Immature natural killer cell (primary cell): ENCODE measurements around the gene DUSP22. TPM values are rescaled to one million over a fixed set of nuclear protein-coding genes. Genes with fewer than 3 reads are reported as not detected.

Experiments
- DNase-seq, 3 donors: peaks; one replicate each; pipeline ENCODE4 v3.0.0; 2022; ENCODE audit warnings: mixed read lengths in 1 of 3
- H3K27ac Mint-ChIP-seq, 6 donors: one replicate each; pipeline ENCODE4 v1.8.0; 2020; ENCODE audit warnings: mixed read lengths in 6 of 6, mild to moderate bottlenecking in 5 of 6, inconsistent platforms in 4 of 6, moderate library complexity in 3 of 6
- H3K27me3 Mint-ChIP-seq, 3 donors: one replicate each; pipeline ENCODE4 v1.8.0; 2020 to 2021; ENCODE audit warnings: low read depth in 3 of 3, mild to moderate bottlenecking in 3 of 3, mixed read lengths in 3 of 3, moderate library complexity in 3 of 3, inconsistent platforms in 1 of 3
- H3K36me3 Mint-ChIP-seq, 3 donors: one replicate each; pipeline ENCODE4 v1.8.0; 2020; ENCODE audit warnings: mixed read lengths in 3 of 3, inconsistent platforms in 2 of 3, mild to moderate bottlenecking in 2 of 3
- H3K4me1 Mint-ChIP-seq, 2 donors: one replicate each; pipeline ENCODE4 v1.8.0; 2020; ENCODE audit warnings: inconsistent platforms in 2 of 2, mild to moderate bottlenecking in 2 of 2, mixed read lengths in 2 of 2, moderate library complexity in 1 of 2
- H3K4me3 Mint-ChIP-seq, 5 donors: one replicate each; pipeline ENCODE4 v1.8.0; 2020; ENCODE audit warnings: mild to moderate bottlenecking in 5 of 5, mixed read lengths in 5 of 5, inconsistent platforms in 3 of 5, moderate library complexity in 3 of 5
- H3K9me3 Mint-ChIP-seq, 6 donors: one replicate each; pipeline ENCODE4 v1.8.0; 2020; ENCODE audit warnings: mild to moderate bottlenecking in 6 of 6, mixed read lengths in 6 of 6, inconsistent platforms in 4 of 6, moderate library complexity in 3 of 6
- polyA plus RNA-seq, 3 donors: library from polyadenylated mRNA; unstranded; fragments of 300-500 nt; fragmentation: Illumina TruSeq; gene quantifications; one replicate each; pipeline ENCODE4 v1.2.3, GENCODE V29; 2021

The DUSP22 gene
- polyA plus RNA-seq, 3 donors from 2014 or later, result 55.0 to 80.1 (median 65.3) TPM

DNA sequence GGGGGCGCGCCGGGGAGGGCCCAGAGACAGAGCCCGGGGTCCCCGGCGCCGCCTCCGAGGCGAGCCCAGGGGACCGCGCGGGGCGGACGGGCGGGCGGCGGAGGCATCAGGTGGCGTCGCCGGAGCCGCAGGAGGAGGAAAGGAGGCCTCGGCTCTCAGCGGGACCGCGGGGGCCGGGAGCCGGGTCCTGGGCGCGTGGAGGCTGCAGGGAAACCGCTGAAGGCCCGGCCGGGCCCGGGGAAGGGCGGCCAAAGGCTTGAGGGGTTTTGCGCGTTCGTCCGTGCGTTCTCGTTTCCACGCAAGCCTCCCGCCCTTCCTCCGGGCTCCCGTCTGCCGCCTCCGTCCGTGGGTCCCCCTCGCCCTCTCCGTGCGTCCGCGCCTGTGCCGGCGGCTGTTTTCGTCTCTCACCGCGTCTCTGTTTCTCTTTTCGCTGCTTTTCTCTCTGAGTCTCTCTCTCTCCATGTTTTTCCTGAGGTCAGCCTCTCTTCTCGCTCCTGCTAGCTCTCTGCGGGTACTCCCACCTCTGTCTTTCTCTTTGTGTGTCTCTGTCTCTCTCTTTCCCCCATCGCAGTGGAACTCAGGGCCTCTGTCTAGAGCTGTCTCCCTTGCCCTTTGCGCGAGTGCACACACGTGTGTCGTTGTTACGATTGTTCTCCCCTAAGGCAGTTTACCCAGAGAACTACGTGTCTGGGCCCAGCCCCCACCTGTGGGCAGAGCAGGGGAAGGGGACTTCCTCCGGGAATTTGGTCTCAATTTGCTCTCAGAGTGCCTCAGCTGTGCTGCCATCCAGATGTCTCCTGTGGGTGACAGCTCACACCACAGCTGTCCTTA is 101.3 kb downstream of the DUSP22 start:
- DNase-seq, result peak in 2 of 3 donors; percentile 16 to 18
- peaks cover 0 to 18% (median 7%) of the 10 kb centered on the region in 3 donors for H3K36me3 Mint-ChIP-seq

DNA sequence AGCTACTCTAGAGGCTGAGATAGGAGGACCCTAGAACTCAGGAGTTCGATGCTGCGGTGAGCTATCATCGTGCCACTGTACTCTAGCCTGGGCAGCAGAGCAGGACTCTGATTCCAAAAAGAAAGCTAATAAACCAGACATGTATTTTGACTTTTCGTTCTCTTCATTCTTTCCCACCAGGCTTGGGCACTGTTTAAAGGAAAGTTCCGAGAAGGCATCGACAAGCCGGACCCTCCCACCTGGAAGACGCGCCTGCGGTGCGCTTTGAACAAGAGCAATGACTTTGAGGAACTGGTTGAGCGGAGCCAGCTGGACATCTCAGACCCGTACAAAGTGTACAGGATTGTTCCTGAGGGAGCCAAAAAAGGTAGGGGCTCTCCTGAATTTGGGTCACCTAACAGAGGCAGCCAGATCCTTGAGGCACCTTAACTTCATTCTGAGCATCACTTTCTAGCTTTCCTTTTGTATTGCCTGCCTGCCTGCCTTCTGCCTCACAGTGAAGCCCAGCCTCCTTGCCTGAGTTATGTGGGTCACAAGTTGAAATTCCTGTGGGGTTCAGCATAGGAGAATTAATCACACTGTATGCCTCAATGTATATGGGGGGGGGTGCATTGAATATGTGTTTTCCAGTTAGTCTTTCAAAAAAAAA is 102.5 kb downstream of the DUSP22 start:
- DNase-seq, result no peak
- no peaks in the 10 kb centered on the region for H3K9me3 Mint-ChIP-seq
- peaks cover 12 to 21% (median 15%) of the 10 kb centered on the region in 3 donors for H3K27me3 Mint-ChIP-seq
- peak overlapping the region in 4 of 5 donors; percentile 8 to 57 (median 40) for H3K4me3 Mint-ChIP-seq
- peaks cover 21 to 23% of the 10 kb centered on the region in 2 donors for H3K4me1 Mint-ChIP-seq
- H3K36me3 Mint-ChIP-seq, result peaks cover 0 to 21% (median 7%) of the 10 kb centered on the region in 3 donors
- peak overlapping the region in 2 of 6 donors; percentile 5 to 71 for H3K27ac Mint-ChIP-seq

More for the DNA sequence above, 101.3 kb downstream of the DUSP22 start:
- Mint-ChIP-seq H3K27ac (peak overlapping the region in 5 of 6 donors; percentile 29 to 84 (median 46)), H3K4me3 (peak overlapping the region; percentile 84 to 96 (median 92)), H3K9me3 (no peaks in the 10 kb centered on the region), H3K27me3 (peaks cover 12 to 22% (median 15%) of the 10 kb centered on the region in 3 donors), H3K4me1 (peaks cover 25 to 29% of the 10 kb centered on the region in 2 donors)

DNA sequence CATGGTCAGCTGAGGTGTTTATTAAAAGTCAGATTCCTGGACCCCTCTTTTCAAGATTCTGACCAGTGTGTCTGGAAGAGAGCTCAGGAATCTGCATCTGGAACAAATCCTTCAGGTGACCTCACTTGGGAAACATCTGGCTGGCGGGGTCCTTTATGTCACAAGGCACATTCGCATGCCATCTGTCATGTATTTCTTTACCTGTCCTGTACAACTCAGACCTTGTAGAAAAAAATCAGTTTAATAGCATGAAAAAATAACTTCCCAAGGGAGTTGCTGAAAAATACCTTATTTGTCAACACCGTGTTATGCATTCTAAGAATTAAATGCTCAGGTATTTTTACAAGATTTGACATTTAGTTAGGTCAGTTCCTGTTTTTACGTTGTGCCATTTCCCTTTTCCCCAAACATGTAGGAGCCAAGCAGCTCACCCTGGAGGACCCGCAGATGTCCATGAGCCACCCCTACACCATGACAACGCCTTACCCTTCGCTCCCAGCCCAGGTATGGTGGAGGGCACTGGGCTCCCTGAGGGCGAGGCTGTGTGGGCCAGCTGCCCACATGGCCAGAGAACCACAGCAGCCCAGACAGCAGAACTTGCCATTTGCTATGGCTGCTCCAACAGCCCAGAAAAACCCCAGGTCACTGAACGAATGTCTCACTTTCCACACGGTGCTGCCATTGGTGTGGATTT is 103.3 kb downstream of the DUSP22 start:
- Mint-ChIP-seq H3K4me1 (peaks cover 18 to 22% of the 10 kb centered on the region in 2 donors), H3K27ac (no peak overlapping the region), H3K9me3 (no peaks in the 10 kb centered on the region), H3K4me3 (no peak overlapping the region), H3K27me3 (peaks cover 12 to 19% (median 15%) of the 10 kb centered on the region in 3 donors), H3K36me3 (peaks cover 0 to 21% (median 7%) of the 10 kb centered on the region in 3 donors)
- DNase-seq, result no peak

DNA sequence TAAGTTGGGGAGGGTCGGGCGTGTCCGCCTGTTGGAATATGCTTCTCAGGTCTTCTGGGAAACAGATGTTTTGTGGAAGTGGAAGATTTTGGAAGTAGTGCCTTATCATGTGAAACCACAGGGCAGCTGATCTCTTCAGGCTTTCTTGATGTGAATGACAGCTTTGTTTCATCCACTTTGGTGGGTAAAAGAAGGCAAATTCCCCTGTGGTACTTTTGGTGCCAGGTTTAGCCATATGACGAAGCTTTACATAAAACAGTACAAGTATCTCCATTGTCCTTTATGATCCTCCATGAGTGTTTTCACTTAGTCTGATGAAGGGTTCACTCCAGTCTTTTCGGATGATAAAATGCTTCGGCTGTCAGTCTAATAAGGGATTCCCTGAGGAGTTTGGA is 103.8 kb downstream of the DUSP22 start:
- Mint-ChIP-seq H3K4me1 (peaks cover 14 to 16% of the 10 kb centered on the region in 2 donors), H3K27me3 (peaks cover 10 to 19% (median 12%) of the 10 kb centered on the region in 3 donors), H3K27ac (no peak overlapping the region), H3K4me3 (no peak overlapping the region), H3K36me3 (peaks cover 0 to 21% (median 7%) of the 10 kb centered on the region in 3 donors), H3K9me3 (no peaks in the 10 kb centered on the region)
- DNase-seq, result no peak

DNA sequence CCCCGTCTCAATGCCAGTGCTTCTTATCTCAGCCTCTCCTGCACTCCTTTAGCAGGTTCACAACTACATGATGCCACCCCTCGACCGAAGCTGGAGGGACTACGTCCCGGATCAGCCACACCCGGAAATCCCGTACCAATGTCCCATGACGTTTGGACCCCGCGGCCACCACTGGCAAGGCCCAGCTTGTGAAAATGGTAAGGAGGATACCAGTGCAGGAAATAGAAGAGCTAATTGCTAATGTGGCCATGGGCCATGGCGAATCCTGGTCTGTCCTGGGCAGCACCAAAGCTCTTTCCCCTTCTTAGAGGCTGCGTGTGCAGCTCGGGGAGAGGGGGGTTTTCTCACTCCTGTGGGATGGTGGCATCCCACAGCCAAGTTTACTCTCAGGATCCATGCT is 104.8 kb downstream of the DUSP22 start:
- Mint-ChIP-seq H3K9me3 (no peaks in the 10 kb centered on the region), H3K27me3 (peaks cover 7 to 17% (median 10%) of the 10 kb centered on the region in 3 donors), H3K36me3 (peaks cover 0 to 23% (median 10%) of the 10 kb centered on the region in 3 donors), H3K4me1 (peaks cover 9 to 11% of the 10 kb centered on the region in 2 donors), H3K4me3 (no peak overlapping the region), H3K27ac (peak overlapping the region in 1 of 6 donors; percentile 7)
- DNase-seq, result no peak

DNA sequence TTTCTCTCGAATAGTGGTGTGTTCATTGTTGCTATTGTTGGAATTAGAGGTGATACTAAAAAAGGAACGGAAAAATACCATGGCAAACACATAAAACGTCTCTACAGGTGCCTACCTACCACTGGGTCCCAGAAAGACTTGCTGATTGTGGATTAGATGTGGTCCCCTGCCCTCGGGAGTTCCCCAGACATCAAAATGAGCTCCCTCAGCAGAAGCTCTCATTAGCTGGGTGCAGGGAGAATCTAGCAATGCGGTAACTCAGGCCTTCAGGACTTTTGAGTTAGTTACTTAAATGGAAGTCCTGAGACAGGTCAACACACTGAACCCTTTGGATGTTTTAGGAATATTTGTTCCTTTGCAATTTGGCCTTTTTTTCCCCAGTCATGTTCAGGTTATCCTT is 105.3 kb downstream of the DUSP22 start:
- H3K4me3 Mint-ChIP-seq, result no peak overlapping the region
- H3K27ac Mint-ChIP-seq, result peak overlapping the region in 1 of 6 donors; percentile 7
- H3K4me1 Mint-ChIP-seq, result peaks cover 9% of the 10 kb centered on the region in 2 donors

DNA sequence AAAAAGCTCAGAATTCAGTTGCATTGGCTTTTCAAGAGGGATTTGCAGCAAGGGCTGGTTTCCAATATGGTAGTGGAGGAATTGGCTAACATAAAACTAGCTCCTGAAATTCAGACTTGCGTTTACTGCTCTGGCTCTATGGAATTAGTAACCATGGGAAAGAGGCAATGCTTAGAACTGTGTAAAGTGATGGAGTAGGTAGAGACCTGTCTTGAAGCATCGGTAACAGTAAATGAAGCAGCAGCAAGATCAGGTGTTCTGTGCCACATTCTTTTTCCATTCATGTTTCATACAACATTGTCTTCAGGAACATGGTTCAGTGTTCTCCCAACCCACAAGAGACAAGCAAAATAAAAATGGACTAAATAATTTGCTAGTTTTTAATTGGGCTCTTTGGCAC is 105.8 kb downstream of the DUSP22 start:
- peaks cover 4 to 10% (median 9%) of the 10 kb centered on the region in 3 donors for H3K27me3 Mint-ChIP-seq
- no peaks in the 10 kb centered on the region for H3K9me3 Mint-ChIP-seq
- peaks cover 4 to 25% (median 14%) of the 10 kb centered on the region in 3 donors for H3K36me3 Mint-ChIP-seq
- no peak overlapping the region for H3K4me3 Mint-ChIP-seq
- no peak for DNase-seq
- H3K4me1 Mint-ChIP-seq, result peaks cover 8 to 9% of the 10 kb centered on the region in 2 donors
- H3K27ac Mint-ChIP-seq, result no peak overlapping the region

More for the DNA sequence above, 105.3 kb downstream of the DUSP22 start:
- DNase-seq, result no peak
- H3K27me3 Mint-ChIP-seq, result peaks cover 5 to 14% (median 9%) of the 10 kb centered on the region in 3 donors
- H3K36me3 Mint-ChIP-seq, result peaks cover 3 to 25% (median 14%) of the 10 kb centered on the region in 3 donors
- H3K9me3 Mint-ChIP-seq, result no peaks in the 10 kb centered on the region

DNA sequence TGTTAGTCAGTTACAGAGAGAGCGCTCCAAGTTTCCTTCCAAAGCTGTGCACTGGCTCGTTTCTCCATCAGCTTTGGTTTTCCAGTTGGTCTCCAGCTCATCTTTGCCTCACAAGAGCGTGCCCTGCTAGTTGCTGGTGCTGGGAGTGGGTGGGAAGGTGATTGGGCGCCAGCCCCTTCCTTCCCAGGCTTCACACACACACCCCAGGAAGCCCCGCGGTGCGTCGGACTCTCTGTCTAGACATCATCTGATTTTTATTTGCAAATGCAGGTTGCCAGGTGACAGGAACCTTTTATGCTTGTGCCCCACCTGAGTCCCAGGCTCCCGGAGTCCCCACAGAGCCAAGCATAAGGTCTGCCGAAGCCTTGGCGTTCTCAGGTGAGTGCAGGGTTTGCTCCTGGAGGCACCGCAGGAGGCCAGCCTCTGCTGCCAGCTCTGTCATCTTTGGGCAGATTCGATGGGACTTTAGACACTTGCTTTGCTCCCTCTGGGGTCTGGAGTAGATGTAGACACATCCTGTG is 106.3 kb downstream of the DUSP22 start:
- no peak overlapping the region for H3K27ac Mint-ChIP-seq

DNA sequence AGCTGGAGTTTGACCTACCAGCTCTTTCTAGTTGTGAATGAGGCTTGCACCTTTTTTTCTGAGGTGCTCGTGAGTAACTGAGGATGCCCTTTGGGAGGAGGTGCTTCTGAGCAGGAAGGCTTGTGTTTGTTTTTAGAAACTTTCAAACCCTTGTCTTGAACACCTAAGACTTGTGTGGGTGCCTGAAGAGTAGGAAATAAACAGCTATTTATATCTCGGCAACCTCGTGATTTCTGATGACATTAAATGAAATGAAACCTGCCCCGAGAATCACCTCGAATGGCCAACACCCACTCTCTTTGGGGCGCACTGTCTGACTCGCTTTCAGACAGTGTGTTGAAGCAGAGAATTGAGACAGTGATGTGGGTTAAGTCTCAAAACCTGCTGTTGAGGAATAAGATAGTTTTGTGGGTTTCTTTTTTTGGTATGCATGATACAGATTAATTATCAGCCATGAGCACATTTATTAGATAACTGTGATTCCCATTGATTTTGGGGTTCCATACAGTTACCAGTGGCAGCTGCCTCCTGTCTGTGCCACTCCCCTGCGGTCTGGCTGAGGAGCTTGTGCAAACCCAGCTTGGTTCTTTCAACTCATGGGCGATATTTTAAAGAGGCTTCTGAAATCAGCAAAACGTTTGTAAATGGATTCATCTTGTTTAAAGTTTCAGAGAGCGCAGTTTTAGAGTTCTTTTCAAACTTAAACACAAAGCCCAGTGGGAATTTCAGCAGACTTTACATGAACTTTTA is 107.7 kb downstream of the DUSP22 start:
- H3K4me3 Mint-ChIP-seq, result no peak overlapping the region
- H3K36me3 Mint-ChIP-seq, result peaks cover 4 to 22% (median 8%) of the 10 kb centered on the region in 3 donors
- DNase-seq, result no peak
- H3K27me3 Mint-ChIP-seq, result peaks cover under 1 to 1% (median 1%) of the 10 kb centered on the region in 3 donors
- no peaks in the 10 kb centered on the region for H3K9me3 Mint-ChIP-seq
- no peaks in the 10 kb centered on the region for H3K4me1 Mint-ChIP-seq
- no peak overlapping the region for H3K27ac Mint-ChIP-seq

More for the DNA sequence above, 106.3 kb downstream of the DUSP22 start:
- Mint-ChIP-seq H3K27me3 (peaks cover 4 to 9% (median 8%) of the 10 kb centered on the region in 3 donors), H3K4me1 (peaks cover 6% of the 10 kb centered on the region in 2 donors), H3K36me3 (peaks cover 4 to 23% (median 13%) of the 10 kb centered on the region in 3 donors), H3K4me3 (no peak overlapping the region), H3K9me3 (no peaks in the 10 kb centered on the region)
- no peak for DNase-seq

DNA sequence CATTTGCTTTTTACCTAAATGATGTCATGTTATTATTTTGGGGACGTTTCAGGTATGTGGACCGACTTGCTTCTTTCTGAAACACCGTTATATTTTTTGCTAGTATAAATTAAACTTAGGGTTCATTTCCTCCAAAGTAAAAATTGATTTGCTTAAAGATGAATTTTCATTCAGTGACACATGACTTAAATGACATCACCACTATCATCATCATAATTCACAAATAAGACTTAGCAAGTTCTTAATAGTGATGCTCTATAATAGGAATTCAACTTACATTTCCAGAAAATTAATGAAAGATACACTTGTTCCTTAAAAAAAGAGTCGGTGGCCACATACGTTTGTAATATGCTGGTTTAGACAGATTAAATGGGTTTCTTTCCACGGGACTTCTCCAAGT is 108.5 kb downstream of the DUSP22 start:
- peaks cover 0 to 1% (median 0%) of the 10 kb centered on the region in 3 donors for H3K27me3 Mint-ChIP-seq
- no peak for DNase-seq
- H3K36me3 Mint-ChIP-seq, result peaks cover 4 to 20% (median 8%) of the 10 kb centered on the region in 3 donors
- H3K27ac Mint-ChIP-seq, result no peak overlapping the region
- H3K4me3 Mint-ChIP-seq, result no peak overlapping the region
- H3K9me3 Mint-ChIP-seq, result no peaks in the 10 kb centered on the region
- no peaks in the 10 kb centered on the region for H3K4me1 Mint-ChIP-seq
